ENCODE data around the gene TBX18. TPM values are rescaled to one million over a fixed set of nuclear protein-coding genes. Genes with fewer than 3 reads are reported as not detected.

TBX18 gene
- 28.6 and 34.5 TPM in 2 replicates for polyA plus RNA-seq (2011; rRNA removed)
- 27.4 and 34.8 TPM in 2 replicates for polyA minus RNA-seq (2011; rRNA and poly(A)+ RNA removed)

GRCh38 chr6:84764332-84765049 is at the start of gene TBX18:
TBX18 (minus strand) TSS chr6:84764598; CDS start chr6:84764181, 417 bp downstream.
- H3K36me3 ChIP-seq (ENCODE audit: control insufficient read depth, insufficient read depth, low read length), result no peaks in the 10 kb centered on the region
- H3K4me3 ChIP-seq (ENCODE audit: low read depth, low read length), result peak within 1 kb of the TSS; percentile 78
- TF ChIP-seq CTCF (IDR thresholded peaks at IDR 0.05; ENCODE audit: insufficient read depth, low read depth, low read length), result 0 out of 2 replicates have a peak, but pooled peaks have one; percentile 17
- DNase-seq (ENCODE audit: low read depth), result peak; percentile 92
- H3K27me3 ChIP-seq (ENCODE audit: control insufficient read depth, insufficient read depth, low read length), result no peaks in the 10 kb centered on the region
- ChIA-PET CTCF (interaction anchor here (1.0 kb wide), 2 partner anchors 9 to 336 kb away, joined by 3 to 4 read pairs; no protein-coding TSS in a partner anchor), POLR2A (interaction anchor here (0.5 to 0.7 kb wide), 2 partner anchors 304 to 741 kb away, joined by 3 to 7 read pairs; no protein-coding TSS in a partner anchor)

GRCh38 chr6:84811351-84811750 is 47.0 kb upstream of the TBX18 start:
- POLR2A ChIA-PET, result no interaction called here
- no peak for TF ChIP-seq CTCF (IDR thresholded peaks at IDR 0.05; ENCODE audit: insufficient read depth, low read depth, low read length)
- no peak for DNase-seq (ENCODE audit: low read depth)
- CTCF ChIA-PET, result no interaction called here
- H3K4me3 ChIP-seq (ENCODE audit: low read depth, low read length), result no peak overlapping the region
- no peaks in the 10 kb centered on the region for H3K27me3 ChIP-seq (ENCODE audit: control insufficient read depth, insufficient read depth, low read length)
- H3K36me3 ChIP-seq (ENCODE audit: control insufficient read depth, insufficient read depth, low read length), result no peaks in the 10 kb centered on the region

- CTCF ChIA-PET, result no interaction called here
- Histone ChIP-seq H3K36me3 (ENCODE audit: control insufficient read depth, insufficient read depth, low read length) (no peaks in the 10 kb centered on the region), H3K27me3 (ENCODE audit: control insufficient read depth, insufficient read depth, low read length) (no peaks in the 10 kb centered on the region), H3K4me3 (ENCODE audit: low read depth, low read length) (no peak overlapping the region)
- POLR2A ChIA-PET, result no interaction called here
- no peak for TF ChIP-seq CTCF (IDR thresholded peaks at IDR 0.05; ENCODE audit: insufficient read depth, low read depth, low read length)
- DNase-seq (ENCODE audit: low read depth), result no peak
These were observed 45.1 kb upstream of the TBX18 start for GRCh38 chr6:84809455-84809854.

GRCh38 chr6:84808491-84809061 is 44.2 kb upstream of the TBX18 start:
- Histone ChIP-seq H3K36me3 (ENCODE audit: control insufficient read depth, insufficient read depth, low read length) (no peaks in the 10 kb centered on the region), H3K27me3 (ENCODE audit: control insufficient read depth, insufficient read depth, low read length) (no peaks in the 10 kb centered on the region), H3K4me3 (ENCODE audit: low read depth, low read length) (no peak overlapping the region)
- TF ChIP-seq CTCF (IDR thresholded peaks at IDR 0.05; ENCODE audit: insufficient read depth, low read depth, low read length), result no peak
- ChIA-PET POLR2A (no interaction called here), CTCF (no interaction called here)
- no peak for DNase-seq (ENCODE audit: low read depth)

GRCh38 chr6:84805145-84805544 is 40.7 kb upstream of the TBX18 start:
- H3K4me3 ChIP-seq (ENCODE audit: low read depth, low read length), result no peak overlapping the region
- peaks cover 2% of the 10 kb centered on the region; the same call in 1 of the 2 replicates for H3K27me3 ChIP-seq (ENCODE audit: control insufficient read depth, insufficient read depth, low read length)
- ChIA-PET POLR2A (no interaction called here), CTCF (no interaction called here)
- H3K36me3 ChIP-seq (ENCODE audit: control insufficient read depth, insufficient read depth, low read length), result no peaks in the 10 kb centered on the region
- no peak for DNase-seq (ENCODE audit: low read depth)
- no peak for TF ChIP-seq CTCF (IDR thresholded peaks at IDR 0.05; ENCODE audit: insufficient read depth, low read depth, low read length)

Measured in BJ (cell line).